ENCODE measurements around the gene EXOC4.

The EXOC4 gene

GRCh38 chr7:133741703-133742102 is 488.8 kb downstream of the EXOC4 start:
- no peak for DNase-seq (ENCODE audit: low read depth in 4 of 4, low spot score in 1 of 4)

DNA sequence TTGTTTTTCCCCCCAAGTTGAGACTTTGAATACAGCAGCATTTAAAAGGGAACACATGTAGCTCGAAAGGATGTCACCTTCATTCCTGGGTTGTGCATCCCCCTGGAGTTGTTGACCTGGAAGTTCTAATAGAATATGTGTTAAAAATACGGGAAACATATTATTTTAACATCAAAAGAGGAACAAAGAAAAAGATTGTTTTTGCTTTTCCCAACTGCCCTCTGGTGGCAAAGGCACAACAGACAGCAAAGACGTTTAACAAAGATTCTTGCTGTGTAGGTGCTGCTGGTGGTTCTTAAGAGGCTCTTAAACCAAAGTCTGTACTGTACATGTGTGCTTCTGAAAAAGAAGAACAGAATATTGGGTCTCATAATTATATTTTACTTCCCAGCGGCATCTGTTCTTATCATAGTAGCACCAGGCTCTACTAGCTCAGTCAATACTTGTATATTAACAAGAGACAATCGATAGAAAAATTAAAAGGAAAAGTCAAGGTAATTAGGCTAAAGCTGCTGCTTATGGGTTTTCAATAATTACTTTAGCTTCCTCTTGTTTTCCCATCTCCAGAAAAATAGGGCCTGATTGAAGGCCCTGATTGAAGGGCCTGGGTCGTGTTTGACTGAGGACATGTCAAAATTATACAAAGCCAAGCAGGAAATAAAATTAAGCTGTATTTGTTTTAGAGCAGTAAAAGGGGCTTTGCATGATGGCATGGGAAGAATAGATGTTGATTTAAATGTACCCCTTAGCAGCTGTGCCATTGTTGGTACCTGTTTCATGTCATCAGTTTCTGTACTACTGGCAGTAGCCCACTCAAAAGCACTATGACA is 490.0 kb downstream of the EXOC4 start:
- DNase-seq (ENCODE audit: low read depth in 4 of 4, low spot score in 1 of 4), result no peak

GRCh38 chr7:133744451-133744850 is 491.6 kb downstream of the EXOC4 start:
- DNase-seq (ENCODE audit: low read depth in 4 of 4, low spot score in 1 of 4), result no peak

GRCh38 chr7:133746305-133746704 is 493.4 kb downstream of the EXOC4 start:
- no peak for DNase-seq (ENCODE audit: low read depth in 4 of 4, low spot score in 1 of 4)

DNA sequence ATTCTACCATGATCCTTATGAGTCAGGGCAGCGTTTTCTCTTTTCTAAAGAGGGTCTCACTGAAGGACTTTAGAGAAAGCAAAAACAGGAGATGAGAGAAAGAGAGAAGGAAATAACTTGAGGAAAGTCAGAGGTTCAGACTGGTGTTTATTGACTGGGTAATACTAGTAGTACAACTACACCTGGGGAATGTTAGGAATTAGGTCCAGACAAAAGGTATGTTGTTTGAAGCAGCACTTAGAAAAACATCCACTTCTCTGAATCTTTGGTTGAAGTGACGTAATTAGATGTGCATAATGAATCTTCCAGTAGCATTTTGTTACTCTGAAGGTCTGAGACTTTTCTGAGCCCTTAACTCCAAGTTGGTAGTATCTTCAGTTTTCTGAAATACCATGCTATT is 494.0 kb downstream of the EXOC4 start:
- DNase-seq (ENCODE audit: low read depth in 4 of 4, low spot score in 1 of 4), result no peak

DNA sequence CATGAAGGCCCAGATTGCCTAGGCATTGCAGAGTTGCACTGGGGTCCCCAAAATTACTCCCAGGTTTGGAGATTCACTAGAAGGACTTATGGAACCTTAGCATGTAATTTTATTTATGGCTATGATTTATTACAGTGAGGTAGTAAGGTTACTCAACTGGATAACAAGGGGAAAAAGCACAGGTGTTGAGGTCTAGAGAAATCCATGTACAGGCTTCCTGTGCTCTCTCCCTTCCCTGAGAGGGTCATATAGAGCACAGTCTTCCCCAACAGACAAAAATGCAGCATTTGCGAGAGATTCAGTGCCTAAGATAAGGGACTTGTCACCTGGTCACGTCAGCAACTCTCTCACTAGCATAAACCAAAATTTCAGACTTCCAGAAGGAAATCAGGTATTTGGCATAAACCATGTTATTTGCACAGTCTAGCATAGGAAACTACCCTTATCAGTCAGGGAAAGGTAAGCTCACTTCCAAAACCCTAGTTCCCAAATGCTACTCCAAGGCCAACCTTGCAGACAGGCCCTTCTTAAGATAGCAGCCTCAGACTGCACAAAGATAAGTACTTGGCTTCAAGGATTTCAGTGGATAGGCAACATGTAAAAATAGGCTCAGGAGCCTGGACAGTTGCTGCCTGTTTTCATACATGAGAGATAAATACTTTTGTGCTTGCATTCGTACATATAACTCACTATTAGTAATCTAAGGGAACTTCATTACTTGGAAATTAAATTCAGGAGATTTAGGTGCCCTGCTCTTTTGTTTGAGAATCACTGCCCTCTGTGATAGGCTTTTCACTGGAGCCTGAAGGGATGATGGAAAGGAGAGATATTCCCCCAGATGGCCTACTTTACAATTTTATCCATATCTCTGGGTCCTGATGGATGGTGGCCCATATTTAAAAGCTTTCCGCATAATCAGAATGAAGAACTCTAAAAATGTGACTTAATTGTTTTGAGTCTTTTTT is 495.8 kb downstream of the EXOC4 start:
- no peak for DNase-seq (ENCODE audit: low read depth in 4 of 4, low spot score in 1 of 4)

DNA sequence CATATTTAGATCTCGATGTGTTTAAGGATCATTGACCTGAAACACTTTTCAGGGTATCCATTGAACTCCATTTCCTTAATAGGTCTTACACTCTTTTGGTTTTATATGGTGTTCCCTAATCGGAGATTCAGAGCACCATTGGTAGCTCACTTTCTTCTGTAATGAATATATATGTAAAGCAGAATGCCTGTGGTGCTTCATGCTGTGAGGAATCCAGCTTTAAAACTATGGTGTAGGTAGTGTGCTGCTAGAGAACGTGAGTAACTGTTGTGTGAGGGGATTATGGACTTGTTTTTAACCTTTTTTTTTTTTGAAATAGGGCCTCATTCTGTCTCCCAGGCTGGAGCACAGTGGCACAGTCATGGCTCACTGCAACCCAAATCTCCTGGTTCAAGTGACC is 497.4 kb downstream of the EXOC4 start:
- no peak for DNase-seq (ENCODE audit: low read depth in 4 of 4, low spot score in 1 of 4)

GRCh38 chr7:133751079-133751478 is 498.2 kb downstream of the EXOC4 start:
- DNase-seq (ENCODE audit: low read depth in 4 of 4, low spot score in 1 of 4), result no peak

GRCh38 chr7:133753513-133753912 is 500.6 kb downstream of the EXOC4 start:
- DNase-seq (ENCODE audit: low read depth in 4 of 4, low spot score in 1 of 4), result no peak

DNA sequence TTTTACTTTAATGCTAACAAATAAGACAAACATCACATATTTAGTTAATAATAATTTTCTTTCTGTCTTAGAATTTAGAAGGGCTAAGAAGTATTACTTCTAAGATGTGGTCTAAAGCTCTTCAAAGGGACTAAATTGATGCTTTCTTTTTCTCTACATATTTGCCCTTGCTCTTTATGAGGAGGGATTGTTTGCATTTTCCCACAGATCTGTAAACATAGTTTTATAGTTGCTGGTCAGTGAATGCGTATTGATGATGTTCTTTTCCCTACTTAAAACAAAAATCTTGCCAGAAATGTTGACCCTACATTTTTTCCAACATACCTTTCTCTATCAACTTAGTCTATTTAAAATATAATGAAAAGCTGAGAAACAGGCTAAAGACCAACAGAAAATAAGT is 501.8 kb downstream of the EXOC4 start:
- no peak for DNase-seq (ENCODE audit: low read depth in 4 of 4, low spot score in 1 of 4)

DNA sequence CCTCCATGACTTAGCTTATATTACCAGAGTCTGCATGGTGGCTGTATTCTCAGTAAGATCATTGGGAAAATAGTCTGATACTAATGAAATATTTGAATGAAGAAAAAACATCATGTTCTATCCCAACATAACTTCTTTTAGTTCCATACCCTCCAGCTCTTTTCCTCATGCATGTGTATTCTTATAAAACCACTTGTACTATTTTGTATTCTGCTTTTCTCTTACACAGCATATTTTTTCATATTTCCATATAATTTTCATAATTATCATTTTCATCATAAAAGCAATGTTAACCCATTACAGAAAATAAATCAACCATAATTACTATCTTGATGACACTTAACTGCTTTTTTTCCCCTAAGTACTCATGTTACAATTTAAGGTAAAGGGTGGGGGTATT is 503.0 kb downstream of the EXOC4 start:
- no peak for DNase-seq (ENCODE audit: low read depth in 4 of 4, low spot score in 1 of 4)

DNA sequence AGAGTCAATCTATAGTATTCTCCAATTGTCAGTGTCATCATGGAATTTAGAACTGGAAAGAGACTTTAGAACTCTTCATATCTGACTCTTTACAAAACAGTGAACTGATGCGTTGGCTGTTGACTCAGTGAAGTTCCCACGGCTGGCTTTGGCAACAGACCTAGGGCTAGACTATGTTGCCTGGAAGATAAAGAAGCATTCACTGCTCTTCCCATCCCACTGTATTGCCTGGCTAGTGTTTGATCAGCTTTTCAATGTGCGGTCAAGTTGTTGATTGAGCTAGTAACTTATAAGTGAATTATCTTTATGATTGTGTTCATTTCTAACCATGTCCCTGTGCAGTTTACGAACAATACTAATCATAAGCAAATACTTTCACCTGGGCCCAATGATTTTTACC is 508.6 kb downstream of the EXOC4 start:
- DNase-seq (ENCODE audit: low read depth in 4 of 4, low spot score in 1 of 4), result no peak

DNA sequence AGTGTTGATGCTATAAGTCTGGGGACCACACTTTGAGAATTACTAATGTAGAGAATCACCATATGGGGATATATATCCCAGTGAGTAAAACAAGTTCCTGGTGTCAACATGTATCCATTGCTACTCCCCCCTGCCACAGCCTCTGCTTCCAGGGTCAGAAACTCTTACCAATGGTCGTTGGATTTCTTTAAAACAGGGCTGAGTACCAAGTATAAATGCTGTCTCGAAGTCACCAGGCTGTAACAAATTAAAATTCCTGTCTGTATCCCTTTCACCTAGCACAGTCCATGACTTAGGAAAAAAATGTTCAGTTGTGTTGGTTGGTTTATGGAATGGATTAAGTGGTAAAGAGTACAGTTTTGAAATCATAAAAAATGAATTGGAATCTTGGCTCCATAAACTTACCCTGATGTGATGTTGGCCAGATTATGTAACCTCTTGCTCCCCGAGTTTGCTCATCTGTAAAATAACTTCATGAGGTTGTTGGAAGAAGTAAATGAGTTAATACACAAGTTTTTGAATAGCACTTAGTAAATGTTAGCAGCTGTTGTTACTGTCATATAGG is 510.3 kb downstream of the EXOC4 start:
- no peak for DNase-seq (ENCODE audit: low read depth in 4 of 4, low spot score in 1 of 4)

DNA sequence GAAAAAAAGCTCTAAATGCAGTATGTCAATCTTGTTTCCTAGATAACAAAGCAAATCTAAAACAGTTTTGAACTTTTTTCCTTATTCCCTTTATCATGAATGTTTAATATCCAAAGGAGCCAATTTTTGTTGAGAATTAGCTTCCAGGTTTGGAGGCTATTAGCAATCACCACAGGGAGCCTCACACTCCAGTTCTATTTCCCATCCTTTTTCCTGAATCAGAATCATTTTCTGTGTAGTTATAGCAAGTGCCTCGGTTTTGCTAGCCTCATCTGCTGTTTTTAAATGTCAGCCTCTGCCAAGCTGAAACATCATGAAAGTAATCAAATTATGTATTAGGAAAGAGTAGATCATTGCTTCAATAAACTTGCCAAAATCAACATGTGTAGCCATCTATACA is 516.8 kb downstream of the EXOC4 start:
- DNase-seq (ENCODE audit: low read depth in 4 of 4, low spot score in 1 of 4), result no peak

GRCh38 chr7:133770863-133771492 is 518.1 kb downstream of the EXOC4 start:
- no peak for DNase-seq (ENCODE audit: low read depth in 4 of 4, low spot score in 1 of 4)

GRCh38 chr7:133771788-133772419 is 519.0 kb downstream of the EXOC4 start:
- no peak for DNase-seq (ENCODE audit: low read depth in 4 of 4, low spot score in 1 of 4)

DNA sequence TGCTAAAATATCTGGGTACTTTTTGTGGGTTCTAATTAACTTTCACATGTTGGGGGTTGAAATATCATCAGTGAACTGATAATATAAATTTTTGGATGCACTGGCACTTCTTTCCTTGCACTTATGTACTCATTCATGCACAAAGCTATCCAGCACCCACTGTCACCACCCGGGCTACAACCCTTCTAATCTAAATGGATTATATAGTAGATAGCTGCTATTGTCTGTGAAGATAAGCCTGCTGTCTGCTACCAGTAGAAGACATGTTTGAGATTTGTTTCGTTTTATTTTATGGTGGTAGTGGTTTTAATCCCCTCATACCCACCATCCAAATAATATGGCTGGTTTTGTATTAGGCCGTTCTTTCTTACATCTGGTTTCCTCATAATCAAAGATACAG is 520.7 kb downstream of the EXOC4 start:
- DNase-seq (ENCODE audit: low read depth in 4 of 4, low spot score in 1 of 4), result no peak

GRCh38 chr7:133775201-133775600 is 522.3 kb downstream of the EXOC4 start:
- DNase-seq (ENCODE audit: low read depth in 4 of 4, low spot score in 1 of 4), result no peak

DNA sequence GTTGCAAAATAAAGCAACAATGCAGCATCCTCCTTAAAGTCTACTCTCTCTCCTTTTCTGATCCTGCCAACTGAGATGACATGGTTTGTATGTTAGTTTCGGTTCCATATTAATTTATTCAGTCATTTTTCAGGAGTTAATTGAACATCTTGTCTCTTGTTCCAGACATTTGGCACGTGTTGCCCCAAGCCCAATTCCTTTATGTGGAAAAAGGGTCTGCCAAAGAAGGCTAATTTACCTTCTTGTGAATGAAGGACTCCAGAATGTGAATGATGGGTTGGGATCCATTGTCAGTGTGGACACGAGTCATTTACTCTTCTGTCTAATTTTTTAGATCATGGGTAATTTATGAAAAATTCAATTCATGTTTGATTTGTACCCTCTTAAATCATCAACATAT is 523.4 kb downstream of the EXOC4 start:
- no peak for DNase-seq (ENCODE audit: low read depth in 4 of 4, low spot score in 1 of 4)

DNA sequence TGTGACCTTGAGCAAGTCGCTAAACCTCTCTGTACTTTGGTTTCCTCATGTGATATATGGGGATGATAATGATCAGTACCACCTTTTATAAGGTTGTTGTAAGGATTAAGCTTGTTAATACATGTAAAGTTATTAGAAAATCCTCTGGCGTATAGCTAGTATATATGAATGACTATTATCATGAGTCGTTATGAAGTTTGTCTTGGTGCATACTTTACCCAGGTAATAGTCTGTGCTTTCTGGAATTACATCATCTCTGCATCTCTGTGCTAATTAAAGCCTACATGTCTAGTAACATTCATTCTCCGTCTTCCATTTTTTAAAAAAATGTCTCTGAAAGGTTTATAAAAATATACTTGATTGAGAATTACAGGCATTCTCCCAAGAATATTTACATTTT is 524.8 kb downstream of the EXOC4 start:
- no peak for DNase-seq (ENCODE audit: low read depth in 4 of 4, low spot score in 1 of 4)

- DNase-seq (ENCODE audit: low read depth in 4 of 4, low spot score in 1 of 4), result no peak
These were observed 525.6 kb downstream of the EXOC4 start for GRCh38 chr7:133778472-133778871.

Measured in stimulated activated CD4-positive, alpha-beta T cell treated with anti-CD3 and anti-CD28 coated beads, Interleukin-1b, Interleukin-23, amount 100 ng/mL, for 24 hours (primary cell).